Activated CD4-positive, alpha-beta T cell treated with anti-CD3 and anti-CD28 coated beads, Interleukin-10, Interleukin-2, amounts not matched to agents 100 ng/mL and 50 ng/mL, durations not matched to agents 16 hours and 8 hours (primary cell): ENCODE data around the gene DCUN1D2.
A peak's percentile ranks its signal among the peaks of the same experiment; 100 is the strongest.
"Not testable (repeated sequence)": the region's sequence is repeated elsewhere in the genome, so short reads cannot be mapped to it uniquely, and the experiment has no call there.

Experiments used
- DNase-seq: peaks from one replicate; pipeline ENCODE4 v3.0.0-alpha.2; 2020

The DCUN1D2 gene

GRCh38 chr13:113490496-113491417 is at the start of gene DCUN1D2:
Gene DCUN1D2, minus strand, starts transcription at chr13:113490711. Its CDS starts 42 bp downstream, at chr13:113490669.
- DNase-seq = peak; percentile 89

GRCh38 chr13:113539822-113540221 is 49.3 kb upstream of the DCUN1D2 start:
- DNase-seq = no peak

GRCh38 chr13:113539176-113539575 is 48.7 kb upstream of the DCUN1D2 start:
- DNase-seq = no peak

- DNase-seq = no peak
These were observed 48.2 kb upstream of the DCUN1D2 start for GRCh38 chr13:113538689-113539058.

- no peak for DNase-seq
These were observed 47.6 kb upstream of the DCUN1D2 start for GRCh38 chr13:113537909-113538688.

GRCh38 chr13:113537205-113537604 is 46.7 kb upstream of the DCUN1D2 start:
- no peak for DNase-seq

- no peak for DNase-seq
These were observed 46.1 kb upstream of the DCUN1D2 start for GRCh38 chr13:113536461-113537110.

- DNase-seq = no peak
These were observed 44.9 kb upstream of the DCUN1D2 start for GRCh38 chr13:113535381-113535781.

GRCh38 chr13:113534236-113534860 is 43.8 kb upstream of the DCUN1D2 start:
- DNase-seq = no peak

- no peak for DNase-seq
These were observed 42.8 kb upstream of the DCUN1D2 start for GRCh38 chr13:113533161-113533840.

- no peak for DNase-seq
These were observed 41.8 kb upstream of the DCUN1D2 start for GRCh38 chr13:113532156-113532806.

- DNase-seq = no peak
These were observed 40.7 kb upstream of the DCUN1D2 start for GRCh38 chr13:113531041-113531873.

- DNase-seq = no peak
These were observed 38.3 kb upstream of the DCUN1D2 start for GRCh38 chr13:113528813-113529180.

- DNase-seq = no peak
These were observed 37.7 kb upstream of the DCUN1D2 start for GRCh38 chr13:113528101-113528812.

- no peak for DNase-seq
These were observed 36.9 kb upstream of the DCUN1D2 start for GRCh38 chr13:113527272-113527958.

GRCh38 chr13:113526466-113527220 is 36.1 kb upstream of the DCUN1D2 start:
- DNase-seq = no peak

- DNase-seq = not testable (repeated sequence)
These were observed 31.9 kb upstream of the DCUN1D2 start for GRCh38 chr13:113522438-113522837.

GRCh38 chr13:113520571-113520970 is 30.1 kb upstream of the DCUN1D2 start:
- no peak for DNase-seq

- no peak for DNase-seq
These were observed 29.0 kb upstream of the DCUN1D2 start for GRCh38 chr13:113519556-113519955.
